NT2/D1 (cell line): ENCODE data around the gene OXLD1.

ENCODE experiments used
- SUZ12 ChIP-seq: IDR thresholded peaks from 2 replicates; pipeline ENCODE4 v1.6.1; 2011; ENCODE audit not compliant: insufficient read length, insufficient read depth; ENCODE audit errors: extremely low read depth
- YY1 ChIP-seq: IDR thresholded peaks from 2 replicates; pipeline ENCODE4 v1.6.1; 2011; ENCODE audit not compliant: insufficient read length, insufficient read depth
- ZNF274 ChIP-seq: IDR thresholded peaks from 2 replicates; pipeline ENCODE4 v1.6.1; 2011; ENCODE audit warnings: mild to moderate bottlenecking, low read depth, low read length

- TF ChIP-seq ZNF274, result no peak
- TF ChIP-seq YY1, result no peak
- TF ChIP-seq SUZ12, result no peak
Measured at GRCh38 chr17:81631482-81631881, 34.9 kb downstream of the OXLD1 start.
